ENCODE results near the gene OSCP1.

DNA sequence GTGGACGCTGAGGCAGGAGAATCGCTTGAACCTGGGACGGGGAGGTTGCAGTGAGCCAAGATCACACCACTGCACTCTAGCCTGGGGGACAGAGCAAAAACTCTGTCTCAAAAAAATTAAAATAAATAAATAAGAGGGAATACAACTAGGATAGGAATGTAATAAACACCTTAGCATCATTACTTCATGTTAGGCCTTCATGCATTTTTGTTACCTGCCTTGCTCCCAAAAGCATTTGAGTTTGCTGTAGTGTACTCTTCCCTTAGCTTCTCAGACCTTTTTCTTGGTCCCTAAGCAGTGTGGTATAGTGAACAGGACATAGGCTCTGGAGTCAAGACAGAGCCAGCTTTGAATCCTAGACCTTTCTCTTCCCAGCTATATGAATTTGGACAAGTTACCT lies 2.8 kb upstream of the OSCP1 start:
- TF ChIP-seq, protein P1, sequence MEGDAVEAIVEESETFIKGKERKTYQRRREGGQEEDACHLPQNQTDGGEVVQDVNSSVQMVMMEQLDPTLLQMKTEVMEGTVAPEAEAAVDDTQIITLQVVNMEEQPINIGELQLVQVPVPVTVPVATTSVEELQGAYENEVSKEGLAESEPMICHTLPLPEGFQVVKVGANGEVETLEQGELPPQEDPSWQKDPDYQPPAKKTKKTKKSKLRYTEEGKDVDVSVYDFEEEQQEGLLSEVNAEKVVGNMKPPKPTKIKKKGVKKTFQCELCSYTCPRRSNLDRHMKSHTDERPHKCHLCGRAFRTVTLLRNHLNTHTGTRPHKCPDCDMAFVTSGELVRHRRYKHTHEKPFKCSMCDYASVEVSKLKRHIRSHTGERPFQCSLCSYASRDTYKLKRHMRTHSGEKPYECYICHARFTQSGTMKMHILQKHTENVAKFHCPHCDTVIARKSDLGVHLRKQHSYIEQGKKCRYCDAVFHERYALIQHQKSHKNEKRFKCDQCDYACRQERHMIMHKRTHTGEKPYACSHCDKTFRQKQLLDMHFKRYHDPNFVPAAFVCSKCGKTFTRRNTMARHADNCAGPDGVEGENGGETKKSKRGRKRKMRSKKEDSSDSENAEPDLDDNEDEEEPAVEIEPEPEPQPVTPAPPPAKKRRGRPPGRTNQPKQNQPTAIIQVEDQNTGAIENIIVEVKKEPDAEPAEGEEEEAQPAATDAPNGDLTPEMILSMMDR (IDR thresholded peaks at IDR 0.05), result no peak
- TF ChIP-seq POLR2A (IDR thresholded peaks at IDR 0.05), result no peak
